SJCRH30 (cell line): Measurements from ENCODE around the gene CD200. TPM values are rescaled to one million over a fixed set of nuclear protein-coding genes. Genes with fewer than 3 reads are reported as not detected.
"Not testable (repeated sequence)": the region's sequence is repeated elsewhere in the genome, so short reads cannot be mapped to it uniquely, and the experiment has no call there.

ENCODE experiments used
- DNase-seq, 2 experiments: peaks; one replicate each; pipeline ENCODE4 v3.0.0-alpha.2; 2015 to 2020
- H3K27ac ChIP-seq: fragments of 250-450 bp; sonication (Bioruptor Pico); 2 replicates; pipeline ENCODE4 v1.5.1; 2020; ENCODE audit warnings: mild to moderate bottlenecking, moderate library complexity
- H3K27me3 ChIP-seq: fragments of 250-450 bp; sonication (Bioruptor Pico); 2 replicates; pipeline ENCODE4 v1.5.1; 2020; ENCODE audit warnings: mild to moderate bottlenecking, moderate library complexity
- H3K36me3 ChIP-seq: fragments of 250-450 bp; sonication (Bioruptor Pico); 2 replicates; pipeline ENCODE4 v1.5.1; 2020; ENCODE audit warnings: mild to moderate bottlenecking, moderate library complexity
- H3K4me1 ChIP-seq: fragments of 250-450 bp; sonication (Bioruptor Pico); 2 replicates; pipeline ENCODE4 v1.5.1; 2020; ENCODE audit warnings: mild to moderate bottlenecking, moderate library complexity
- H3K4me3 ChIP-seq: fragments of 250-450 bp; sonication (Bioruptor Pico); 2 replicates; pipeline ENCODE4 v1.5.1; 2020; ENCODE audit warnings: mild to moderate bottlenecking, moderate library complexity
- H3K9me3 ChIP-seq: fragments of 250-450 bp; sonication (Bioruptor Pico); replicated peaks from 2 replicates; pipeline ENCODE4 v1.5.1; 2020; ENCODE audit warnings: mild to moderate bottlenecking, moderate library complexity
- total RNA-seq: library from RNA; depleted of rRNA; stranded (reverse); fragments of >200 nt; shearing (Covaris generic); gene quantifications from 2 replicates; pipeline ENCODE4 v1.2.3, GENCODE V29; 2014

Gene CD200
- total RNA-seq, 1 experiment from 2014 or later: not detected

DNA sequence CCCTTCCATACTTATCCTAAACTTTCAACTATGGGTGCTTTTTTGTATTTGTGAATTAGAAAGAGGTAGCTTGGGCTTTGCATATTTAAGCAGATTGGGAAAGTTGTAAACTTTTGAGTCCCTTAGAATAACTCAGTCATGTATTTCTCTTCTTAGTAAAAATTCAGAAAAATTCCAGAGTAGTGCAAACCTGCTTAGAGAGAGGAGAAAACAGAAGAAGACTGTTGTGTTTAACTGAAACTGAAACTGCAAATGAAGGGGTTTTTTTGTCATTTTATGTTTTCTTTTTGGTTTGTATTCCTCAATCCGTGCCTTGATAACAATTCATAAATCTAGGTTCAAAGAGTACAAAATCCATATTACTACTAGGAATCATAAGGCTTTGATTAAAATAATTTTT lies 31.3 kb downstream of the CD200 start:
- no peaks in the 10 kb centered on the region for H3K9me3 ChIP-seq
- H3K36me3 ChIP-seq: no peaks in the 10 kb centered on the region
- H3K27me3 ChIP-seq: no peaks in the 10 kb centered on the region
- no peak overlapping the region for H3K27ac ChIP-seq
- no peaks in the 10 kb centered on the region for H3K4me1 ChIP-seq
- DNase-seq: no peak
- H3K4me3 ChIP-seq: no peak overlapping the region

DNA sequence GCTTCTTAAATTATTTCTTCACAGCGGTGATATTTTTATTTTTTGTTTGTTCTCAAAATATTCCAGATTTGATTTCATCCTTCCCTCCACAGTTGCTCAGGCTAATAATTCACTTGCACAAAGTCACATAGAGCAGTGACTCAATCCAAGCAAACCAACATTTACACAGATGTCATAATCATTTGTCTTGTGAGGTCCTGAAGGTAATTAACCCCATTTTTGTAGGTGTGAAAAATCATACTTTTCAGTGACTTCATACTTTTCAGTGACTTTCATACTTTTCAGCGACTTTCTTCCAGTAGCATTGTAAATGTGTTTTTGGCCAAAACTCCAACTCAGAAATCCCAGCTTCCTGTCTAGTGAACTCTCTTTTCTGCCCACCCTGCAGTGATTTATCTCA lies 32.1 kb downstream of the CD200 start:
- H3K36me3 ChIP-seq: no peaks in the 10 kb centered on the region
- DNase-seq: no peak
- no peaks in the 10 kb centered on the region for H3K4me1 ChIP-seq
- H3K27ac ChIP-seq: no peak overlapping the region
- no peak overlapping the region for H3K4me3 ChIP-seq
- H3K9me3 ChIP-seq: no peaks in the 10 kb centered on the region
- no peaks in the 10 kb centered on the region for H3K27me3 ChIP-seq

DNA sequence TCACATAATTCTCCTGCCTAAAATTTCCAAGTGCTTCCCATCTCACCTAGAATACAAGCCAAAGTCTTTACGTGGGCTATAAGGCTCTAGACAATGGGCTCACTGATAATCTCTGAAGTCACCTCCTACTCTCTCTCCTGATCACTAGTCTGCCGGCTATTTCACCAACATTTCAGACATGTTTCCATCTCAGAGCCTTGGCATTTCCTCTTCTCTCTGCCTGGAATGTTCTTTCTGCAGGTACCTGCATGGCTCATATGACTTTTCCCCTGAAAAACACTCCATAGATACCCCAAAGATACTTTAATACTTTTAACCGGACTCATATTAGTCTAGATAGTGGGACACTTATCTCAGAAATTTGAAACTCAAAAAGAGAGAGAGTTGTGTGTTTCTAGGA lies 32.7 kb downstream of the CD200 start:
- H3K9me3 ChIP-seq: no peaks in the 10 kb centered on the region
- no peak overlapping the region for H3K27ac ChIP-seq
- no peaks in the 10 kb centered on the region for H3K27me3 ChIP-seq
- H3K36me3 ChIP-seq: no peaks in the 10 kb centered on the region
- no peak overlapping the region for H3K4me3 ChIP-seq
- no peak for DNase-seq
- no peaks in the 10 kb centered on the region for H3K4me1 ChIP-seq

GRCh38 chr3:112366522-112366921 lies 33.6 kb downstream of the CD200 start:
- H3K36me3 ChIP-seq: no peaks in the 10 kb centered on the region
- no peak for DNase-seq
- no peaks in the 10 kb centered on the region for H3K4me1 ChIP-seq
- H3K4me3 ChIP-seq: no peak overlapping the region
- no peaks in the 10 kb centered on the region for H3K9me3 ChIP-seq
- no peak overlapping the region for H3K27ac ChIP-seq
- no peaks in the 10 kb centered on the region for H3K27me3 ChIP-seq

- H3K9me3 ChIP-seq: no peaks in the 10 kb centered on the region; the same call in 1 of the 2 replicates
These were observed 38.6 kb downstream of the CD200 start for GRCh38 chr3:112371569-112371968.

DNA sequence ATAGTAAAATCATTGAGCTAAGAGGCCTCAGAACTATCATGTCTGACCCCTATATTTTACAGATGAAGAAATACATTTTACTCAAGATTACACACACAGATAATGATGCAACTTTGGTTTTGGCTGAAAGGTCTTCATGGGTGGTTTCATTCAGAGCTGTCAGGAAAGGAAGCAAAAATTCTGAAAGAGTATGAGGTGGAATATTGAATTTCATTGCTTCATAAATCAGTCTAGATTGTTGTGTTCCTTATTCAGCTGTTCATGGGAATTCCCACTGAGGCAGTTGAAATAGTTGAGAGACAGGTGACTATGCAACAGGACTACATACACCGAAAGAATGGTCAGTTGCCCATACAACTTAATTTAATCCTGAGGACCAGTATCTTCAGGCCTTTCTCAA lies 39.4 kb downstream of the CD200 start:
- Histone ChIP-seq H3K9me3 (no peaks in the 10 kb centered on the region; the same call in 1 of the 2 replicates), H3K27ac (no peak overlapping the region), H3K36me3 (no peaks in the 10 kb centered on the region), H3K27me3 (no peaks in the 10 kb centered on the region), H3K4me1 (peaks cover 3% of the 10 kb centered on the region), H3K4me3 (no peak overlapping the region)
- peak in 1 of 2 experiments; percentile 15 for DNase-seq

More at GRCh38 chr3:112371569-112371968, 38.6 kb downstream of the CD200 start:
- no peak for DNase-seq
- Histone ChIP-seq H3K4me1 (no peaks in the 10 kb centered on the region; the same call in 1 of the 2 replicates), H3K27ac (no peak overlapping the region), H3K4me3 (no peak overlapping the region), H3K36me3 (no peaks in the 10 kb centered on the region), H3K27me3 (no peaks in the 10 kb centered on the region)

GRCh38 chr3:112373476-112373875 lies 40.5 kb downstream of the CD200 start:
- H3K4me1 ChIP-seq: peaks cover 13% of the 10 kb centered on the region
- no peaks in the 10 kb centered on the region; the same call in 1 of the 2 replicates for H3K9me3 ChIP-seq
- no peak overlapping the region for H3K4me3 ChIP-seq
- no peaks in the 10 kb centered on the region for H3K36me3 ChIP-seq
- no peaks in the 10 kb centered on the region for H3K27me3 ChIP-seq
- H3K27ac ChIP-seq: no peak overlapping the region
- no peak for DNase-seq

GRCh38 chr3:112373924-112374323 lies 41.0 kb downstream of the CD200 start:
- H3K27ac ChIP-seq: no peak overlapping the region
- no peak overlapping the region for H3K4me3 ChIP-seq
- no peaks in the 10 kb centered on the region for H3K27me3 ChIP-seq
- H3K9me3 ChIP-seq: no peaks in the 10 kb centered on the region; the same call in 1 of the 2 replicates
- no peaks in the 10 kb centered on the region for H3K36me3 ChIP-seq
- peaks cover 13% of the 10 kb centered on the region for H3K4me1 ChIP-seq
- no peak for DNase-seq

DNA sequence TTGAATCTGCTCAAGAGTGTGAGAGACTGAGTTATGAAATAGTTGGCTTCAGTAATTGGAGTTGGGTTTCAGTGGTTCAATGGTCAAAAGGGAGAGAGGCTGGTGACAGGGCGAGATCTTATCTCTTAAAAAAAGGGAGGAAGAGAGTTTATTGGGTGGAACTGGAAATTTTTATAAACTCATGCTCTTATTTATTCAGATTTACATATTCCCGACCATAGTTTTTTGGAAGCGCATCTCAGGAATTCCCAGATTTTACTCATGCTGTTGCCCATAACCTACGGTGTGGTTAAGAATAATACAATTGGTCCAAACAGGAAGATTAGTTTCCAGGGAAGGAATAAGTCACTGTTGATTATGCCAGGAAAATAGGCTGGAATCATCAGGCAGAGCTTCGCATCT lies 41.4 kb downstream of the CD200 start:
- Histone ChIP-seq H3K4me3 (no peak overlapping the region), H3K9me3 (no peaks in the 10 kb centered on the region; the same call in 1 of the 2 replicates), H3K27me3 (no peaks in the 10 kb centered on the region), H3K36me3 (no peaks in the 10 kb centered on the region), H3K4me1 (peaks cover 13% of the 10 kb centered on the region), H3K27ac (no peak overlapping the region)
- no peak for DNase-seq

- Histone ChIP-seq H3K27ac (no peak overlapping the region), H3K4me1 (peaks cover 13% of the 10 kb centered on the region), H3K4me3 (no peak overlapping the region), H3K36me3 (no peaks in the 10 kb centered on the region), H3K9me3 (no peaks in the 10 kb centered on the region; the same call in 1 of the 2 replicates), H3K27me3 (no peaks in the 10 kb centered on the region)
- no peak for DNase-seq
These were observed 42.2 kb downstream of the CD200 start for GRCh38 chr3:112375117-112375516.

GRCh38 chr3:112376241-112376911 lies 43.4 kb downstream of the CD200 start:
- H3K9me3 ChIP-seq: no peaks in the 10 kb centered on the region; the same call in 1 of the 2 replicates
- H3K27ac ChIP-seq: no peak overlapping the region
- no peak overlapping the region for H3K4me3 ChIP-seq
- peaks cover 13% of the 10 kb centered on the region for H3K4me1 ChIP-seq
- DNase-seq: no peak
- H3K36me3 ChIP-seq: no peaks in the 10 kb centered on the region
- no peaks in the 10 kb centered on the region for H3K27me3 ChIP-seq

DNA sequence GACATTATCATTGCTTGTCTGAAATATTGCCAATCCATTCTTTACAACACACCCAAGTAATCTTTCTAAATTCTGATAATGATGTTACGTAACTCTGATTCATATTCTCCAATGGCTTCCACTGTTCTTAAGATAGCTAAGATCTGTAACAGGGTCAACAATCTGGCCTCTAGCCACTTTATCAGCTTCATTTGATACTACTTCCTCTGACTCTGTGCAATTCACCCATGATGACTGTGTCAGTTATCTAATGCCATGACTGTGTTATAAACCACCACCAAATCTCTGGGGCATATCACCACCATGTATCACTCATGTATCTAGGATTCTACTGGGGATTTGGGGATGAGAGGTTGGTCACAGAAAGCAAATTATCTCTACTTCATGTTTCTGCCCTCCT lies 44.0 kb downstream of the CD200 start:
- no peak for DNase-seq
- Histone ChIP-seq H3K4me1 (peaks cover 13% of the 10 kb centered on the region), H3K36me3 (no peaks in the 10 kb centered on the region), H3K27me3 (no peaks in the 10 kb centered on the region), H3K4me3 (no peak overlapping the region), H3K27ac (no peak overlapping the region), H3K9me3 (no peaks in the 10 kb centered on the region; the same call in 1 of the 2 replicates)

GRCh38 chr3:112377568-112378071 lies 44.7 kb downstream of the CD200 start:
- Histone ChIP-seq H3K4me3 (no peak overlapping the region), H3K4me1 (peaks cover 13% of the 10 kb centered on the region), H3K36me3 (no peaks in the 10 kb centered on the region), H3K27me3 (no peaks in the 10 kb centered on the region), H3K9me3 (no peaks in the 10 kb centered on the region; the same call in 1 of the 2 replicates), H3K27ac (no peak overlapping the region)
- peak in 1 of 2 experiments; percentile 21 for DNase-seq

DNA sequence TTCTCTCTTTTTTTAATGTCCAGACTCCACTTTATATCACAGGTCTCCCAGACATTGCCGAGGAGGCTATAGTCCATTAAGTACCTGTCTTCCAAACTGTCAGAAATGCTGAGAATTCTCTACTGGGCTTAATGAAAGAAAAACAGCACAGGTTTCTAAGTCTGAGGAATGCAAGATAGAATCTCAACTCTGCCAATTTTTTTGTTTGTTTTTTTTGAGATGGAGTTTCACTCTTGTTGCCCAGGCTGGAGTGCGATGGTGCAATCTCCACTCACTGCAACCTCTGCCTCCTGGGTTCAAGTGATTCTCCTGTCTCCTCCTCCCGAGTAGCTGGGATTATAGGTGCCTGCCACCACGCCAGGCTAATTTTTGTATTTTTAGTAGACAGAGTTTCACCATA lies 45.4 kb downstream of the CD200 start:
- peaks cover 13% of the 10 kb centered on the region for H3K4me1 ChIP-seq
- not testable (repeated sequence) for H3K9me3 ChIP-seq, H3K36me3 ChIP-seq, DNase-seq, H3K27me3 ChIP-seq, H3K27ac ChIP-seq, H3K4me3 ChIP-seq

GRCh38 chr3:112379020-112379690 lies 46.2 kb downstream of the CD200 start:
- H3K4me1 ChIP-seq: peaks cover 13% of the 10 kb centered on the region
- H3K36me3 ChIP-seq: no peaks in the 10 kb centered on the region
- H3K9me3 ChIP-seq: no peaks in the 10 kb centered on the region; the same call in 1 of the 2 replicates
- DNase-seq: no peak
- H3K4me3 ChIP-seq: no peak overlapping the region
- no peak overlapping the region for H3K27ac ChIP-seq
- no peaks in the 10 kb centered on the region; the same call in 1 of the 2 replicates for H3K27me3 ChIP-seq
